K562 (cell line): ENCODE measurements around the gene SUV39H2. TPM values are rescaled to one million over a fixed set of nuclear protein-coding genes. Genes with fewer than 3 reads are reported as not detected.

Experiments used
- DDX20 ChIP-seq: fragments of 450-650 bp; IDR thresholded peaks from 2 replicates; pipeline ENCODE4 v1.6.1; 2016; ENCODE audit warnings: missing genetic modification characterization, low read depth, mild to moderate bottlenecking, missing compliant biosample characterization, moderate library complexity
- HDAC2 ChIP-seq: fragments of 450-650 bp; IDR thresholded peaks from 2 replicates; pipeline ENCODE4 v1.6.1; 2016; ENCODE audit warnings: mild to moderate bottlenecking
- MYC ChIP-seq, 2 experiments: fragments of 250-450 bp in 1 of 2; sonication (Bioruptor Pico) in 1 of 2; IDR thresholded peaks; 2 replicates each; pipeline versions ENCODE4 v1.5.1 to v1.6.1; 2012 to 2021; ENCODE audit warnings: low read depth in 2 of 2, borderline replicate concordance in 1 of 2, improper control_type of control experiment in 1 of 2, low read length in 1 of 2, mild to moderate bottlenecking in 1 of 2, moderate library complexity in 1 of 2
- SAFB ChIP-seq: fragments of 200-400 bp; formaldehyde crosslinking; IDR thresholded peaks from 2 replicates; pipeline ENCODE4 v1.6.1; 2017; ENCODE audit warnings: low read depth, low read length, borderline replicate concordance
- SP1 ChIP-seq: sonication (generic); formaldehyde crosslinking; IDR thresholded peaks from 2 replicates; pipeline ENCODE4 v1.8.1; 2022; ENCODE audit warnings: mild to moderate bottlenecking, missing genetic modification reagents
- ZHX1 ChIP-seq: fragments of 150-350 bp; conservative IDR thresholded peaks from 2 replicates; pipeline ENCODE4 v1.6.1; 2014; ENCODE audit warnings: low read length
- ZNF282 ChIP-seq: sonication (generic); formaldehyde crosslinking; IDR thresholded peaks from 2 replicates; pipeline ENCODE4 v1.8.1; 2023; ENCODE audit warnings: missing genetic modification reagents
- ZNF639 ChIP-seq, 2 experiments: fragments of 200-800 bp in 1 of 2; sonication (Bioruptor generic) in 1 of 2; sonication (generic) in 1 of 2; formaldehyde crosslinking in 1 of 2; IDR thresholded peaks in 1 of 2; conservative IDR thresholded peaks in 1 of 2; 2 replicates each; pipeline versions ENCODE4 v1.5.0 to v1.6.1; 2016 to 2020; ENCODE audit warnings: missing compliant biosample characterization in 1 of 2, missing genetic modification characterization in 1 of 2, missing genetic modification reagents in 1 of 2
- polyA plus RNA-seq, 8 experiments: library from polyadenylated mRNA; depleted of rRNA in 4 of 8; stranded (reverse) in 5 of 8; unstranded in 3 of 8; fragments of >200 nt; fragmentation: Nextera tagmentation in 2 of 8; fragmentation: Illumina TruSeq in 1 of 8; extraction: Ambion mirVana in 2 of 8; extraction: Trizol in 1 of 8; gene quantifications; 2 replicates each; pipeline versions ENCODE4 v1.2.1 to v1.2.3, GENCODE V29; 2011 to 2014; ENCODE audit warnings: inconsistent platforms in 1 of 8, missing spikeins in 1 of 8
- total RNA-seq, 7 experiments: library from RNA; depleted of rRNA in 6 of 7; stranded (reverse); fragments of >200 nt in 6 of 7; fragmentation: Illumina TruSeq in 2 of 7; extraction: Trizol in 2 of 7; gene quantifications; 2 replicates each; pipeline versions ENCODE4 v1.2.1 to v1.2.3, GENCODE V29; 2011 to 2021; ENCODE audit warnings: low replicate concordance in 1 of 7

Gene SUV39H2
- total and polyA plus RNA-seq, 9 of the 15 experiments (the other 6 are each of a cell fraction or from before 2014, with no cell fraction given): 24.1 to 54.3 (median 41.3) TPM

- TF ChIP-seq ZHX1 (no peak), HDAC2 (no peak), DDX20 (no peak), SP1 (CRISPR knock-in tag) (no peak), ZNF282 (no peak), MYC (IDR thresholded peaks at IDR 0.05; ENCODE audit: low read depth, low read length) (no peak), MYC (CRISPR knock-in tag; IDR thresholded peaks at IDR 0.05; ENCODE audit: borderline replicate concordance, low read depth) (no peak), SAFB (no peak), ZNF639 (CRISPR knock-in tag; conservative IDR thresholded peaks at IDR 0.05 in 1 of 2, IDR thresholded peaks at IDR 0.05 in 1 of 2) (no peak)
Observed at GRCh38 chr10:14918964-14919363, 40.3 kb downstream of the SUV39H2 start (continued).
